Transverse colon (tissue), 3 donors: ENCODE data around the gene DTX3.

ENCODE experiments used
- EP300 ChIP-seq: sonication (generic); formaldehyde crosslinking; IDR thresholded peaks from one replicate; pipeline ENCODE4 v1.6.1; 2017; ENCODE audit warnings: antibody characterized with exemption, low read depth
- TF ChIP-seq, protein P1 (sequence below), 5 experiments: fragments of 200-600 bp in 3 of 5; fragments of 450-650 bp in 2 of 5; sonication (generic) in 3 of 5; IDR thresholded peaks; 1 replicate in 2 of 5; 2 replicates in 3 of 5; pipeline ENCODE4 v1.5.1; 2016 to 2017; ENCODE audit warnings: antibody characterized with exemption in 5 of 5, inconsistent platforms in 3 of 5, mild to moderate bottlenecking in 2 of 5, moderate library complexity in 1 of 5

DNA sequence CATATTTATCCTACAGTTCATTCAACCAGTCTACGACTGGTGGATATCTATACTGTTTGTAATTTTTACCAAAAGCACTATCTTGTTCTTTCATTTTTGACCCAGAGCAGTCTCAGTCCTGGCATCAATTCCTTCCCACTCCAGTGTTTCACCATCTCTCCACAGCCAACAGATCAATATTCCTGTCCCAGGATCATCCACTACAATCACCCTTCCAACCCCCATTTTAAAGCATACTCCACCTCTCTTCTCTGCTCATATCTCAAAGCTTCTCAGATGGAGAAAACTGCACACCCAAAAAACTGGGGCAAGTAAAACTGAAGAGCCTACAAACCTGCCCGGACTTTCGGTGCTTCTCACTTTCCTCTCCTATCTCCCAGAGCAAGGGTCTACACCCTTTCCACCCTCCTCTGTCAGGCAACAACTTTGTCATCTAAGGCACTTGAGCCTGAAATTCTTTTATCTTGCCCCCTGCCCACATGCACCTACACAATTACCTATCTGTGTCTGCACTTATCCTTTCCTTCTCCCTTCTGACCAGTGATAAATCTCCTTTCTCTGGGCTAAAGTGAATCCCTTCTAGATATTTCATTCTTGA lies 17.7 kb upstream of the DTX3 start:
- TF ChIP-seq, protein P1, sequence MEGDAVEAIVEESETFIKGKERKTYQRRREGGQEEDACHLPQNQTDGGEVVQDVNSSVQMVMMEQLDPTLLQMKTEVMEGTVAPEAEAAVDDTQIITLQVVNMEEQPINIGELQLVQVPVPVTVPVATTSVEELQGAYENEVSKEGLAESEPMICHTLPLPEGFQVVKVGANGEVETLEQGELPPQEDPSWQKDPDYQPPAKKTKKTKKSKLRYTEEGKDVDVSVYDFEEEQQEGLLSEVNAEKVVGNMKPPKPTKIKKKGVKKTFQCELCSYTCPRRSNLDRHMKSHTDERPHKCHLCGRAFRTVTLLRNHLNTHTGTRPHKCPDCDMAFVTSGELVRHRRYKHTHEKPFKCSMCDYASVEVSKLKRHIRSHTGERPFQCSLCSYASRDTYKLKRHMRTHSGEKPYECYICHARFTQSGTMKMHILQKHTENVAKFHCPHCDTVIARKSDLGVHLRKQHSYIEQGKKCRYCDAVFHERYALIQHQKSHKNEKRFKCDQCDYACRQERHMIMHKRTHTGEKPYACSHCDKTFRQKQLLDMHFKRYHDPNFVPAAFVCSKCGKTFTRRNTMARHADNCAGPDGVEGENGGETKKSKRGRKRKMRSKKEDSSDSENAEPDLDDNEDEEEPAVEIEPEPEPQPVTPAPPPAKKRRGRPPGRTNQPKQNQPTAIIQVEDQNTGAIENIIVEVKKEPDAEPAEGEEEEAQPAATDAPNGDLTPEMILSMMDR (IDR thresholded peaks at IDR 0.05) = no peak
- TF ChIP-seq EP300 = no peak
